HG03521 (cell line): Measurements from ENCODE around the gene ZCCHC7.
"Not testable (repeated sequence)": the region's sequence is repeated elsewhere in the genome, so short reads cannot be mapped to it uniquely, and the experiment has no call there.

ENCODE experiments used
- ATAC-seq: cut with Tn5 transposase; IDR thresholded peaks from one replicate; pipeline ENCODE4 v1.9.1; 2021; ENCODE audit warnings: mild to moderate bottlenecking, moderate library complexity; ENCODE audit not compliant: unreplicated experiment

Gene ZCCHC7

DNA sequence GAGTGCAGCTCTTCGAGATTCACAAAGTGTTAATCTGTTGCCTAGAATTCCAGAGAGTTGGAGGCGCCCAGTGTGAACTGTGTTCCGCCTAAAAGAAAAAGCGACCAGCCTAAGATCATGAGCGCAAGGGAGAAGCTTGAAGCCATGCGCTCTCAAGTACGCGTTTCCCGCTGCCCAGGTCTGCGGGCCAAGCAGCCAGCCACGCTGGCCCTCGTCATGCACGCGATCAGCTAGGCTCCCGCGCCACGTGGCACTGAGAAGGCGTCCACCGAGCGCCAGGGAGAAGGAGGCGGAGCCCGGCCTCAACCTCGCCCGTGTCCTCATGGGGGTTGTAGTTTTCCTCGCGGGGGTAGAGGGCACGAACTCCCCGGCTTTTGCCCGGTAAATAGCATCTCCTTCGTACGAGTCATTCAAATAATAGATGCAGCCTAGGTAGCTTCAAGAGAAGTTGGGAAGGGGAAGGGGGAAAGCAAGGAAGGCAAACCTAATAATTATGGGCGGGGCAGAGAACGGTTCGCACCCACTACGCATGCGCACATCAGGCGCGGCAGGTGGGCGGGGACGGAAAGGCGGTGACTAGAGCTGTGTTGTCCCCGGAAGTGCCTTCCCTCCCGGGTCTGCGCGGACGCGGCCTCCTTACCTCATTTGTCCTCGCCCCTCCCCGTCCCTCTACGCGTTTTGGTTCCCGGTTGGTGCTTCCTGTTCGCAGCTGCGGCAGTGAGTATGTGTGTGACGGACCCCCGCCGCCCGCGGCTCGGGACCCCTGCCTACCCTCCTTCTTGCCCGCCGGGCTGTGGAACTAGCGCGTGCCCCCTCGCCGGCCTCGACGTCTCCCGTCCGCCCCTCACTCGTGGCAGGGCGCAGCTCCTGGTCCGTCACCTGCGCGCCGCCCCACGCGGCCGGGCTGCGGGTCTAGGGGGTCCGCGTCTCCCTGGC lies at the start of gene ZCCHC7:
Gene ZCCHC7, plus strand, starts transcription at position 668 of the 936 bp plus-strand sequence.
- ATAC-seq, result peak; percentile 90

DNA sequence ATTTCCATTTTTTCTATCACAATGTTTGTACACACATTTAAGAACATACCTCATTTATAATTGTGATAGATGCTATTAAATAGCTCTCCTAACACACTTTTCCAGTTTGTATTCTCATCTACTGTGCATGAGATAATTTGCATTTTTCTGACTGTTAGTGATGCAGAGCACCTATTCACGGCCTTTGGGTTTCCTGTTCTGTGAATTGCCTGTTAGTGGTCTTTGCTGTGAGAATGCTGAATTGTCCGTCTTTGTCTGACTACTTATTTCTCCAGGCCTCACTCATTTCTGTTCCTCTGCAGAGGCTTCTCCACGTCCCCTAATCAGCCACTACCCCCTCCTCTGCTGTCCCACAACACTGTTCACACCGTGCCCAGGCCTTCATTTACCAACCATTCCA lies 45.6 kb upstream of the ZCCHC7 start:
- ATAC-seq, result not testable (repeated sequence)

DNA sequence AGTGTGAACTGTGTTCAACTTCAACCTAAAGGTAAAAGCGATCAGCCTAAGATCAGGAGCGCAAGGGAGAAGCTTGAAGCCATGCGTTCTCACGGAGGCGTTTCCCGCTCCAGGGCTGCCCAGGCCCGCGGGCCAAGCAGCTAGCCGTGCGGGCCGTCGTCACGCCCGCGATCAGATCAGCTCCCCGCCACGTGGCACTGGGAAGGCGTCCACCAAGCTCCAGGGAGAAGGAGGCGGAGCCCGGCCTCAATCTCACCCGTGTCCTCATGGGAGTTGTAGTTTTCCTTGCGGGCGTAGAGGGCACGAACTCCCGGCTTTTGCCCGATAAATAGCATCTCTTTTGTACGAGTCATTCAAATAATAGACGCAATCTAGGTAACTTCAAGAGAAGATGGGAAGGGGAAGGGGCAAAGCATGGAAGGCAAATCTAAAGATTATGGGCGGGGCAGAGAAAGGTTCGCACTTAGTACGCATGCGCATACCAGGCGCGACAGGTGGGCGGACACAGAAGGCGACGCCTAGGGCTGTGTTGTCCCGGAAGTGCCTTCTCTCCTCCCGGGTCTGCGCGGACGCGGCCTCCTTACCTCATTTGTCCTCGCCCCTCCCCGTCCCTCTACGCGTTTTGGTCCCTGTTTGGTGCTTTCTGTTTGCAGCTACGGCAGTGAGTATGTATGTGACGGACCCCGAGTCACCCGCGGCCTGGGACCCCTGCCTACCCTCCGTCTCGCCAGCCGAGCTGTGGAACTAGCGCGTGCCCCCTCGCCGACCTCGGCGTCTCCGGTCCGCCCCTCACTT lies 40.8 kb upstream of the ZCCHC7 start:
- peak; percentile 92 for ATAC-seq

DNA sequence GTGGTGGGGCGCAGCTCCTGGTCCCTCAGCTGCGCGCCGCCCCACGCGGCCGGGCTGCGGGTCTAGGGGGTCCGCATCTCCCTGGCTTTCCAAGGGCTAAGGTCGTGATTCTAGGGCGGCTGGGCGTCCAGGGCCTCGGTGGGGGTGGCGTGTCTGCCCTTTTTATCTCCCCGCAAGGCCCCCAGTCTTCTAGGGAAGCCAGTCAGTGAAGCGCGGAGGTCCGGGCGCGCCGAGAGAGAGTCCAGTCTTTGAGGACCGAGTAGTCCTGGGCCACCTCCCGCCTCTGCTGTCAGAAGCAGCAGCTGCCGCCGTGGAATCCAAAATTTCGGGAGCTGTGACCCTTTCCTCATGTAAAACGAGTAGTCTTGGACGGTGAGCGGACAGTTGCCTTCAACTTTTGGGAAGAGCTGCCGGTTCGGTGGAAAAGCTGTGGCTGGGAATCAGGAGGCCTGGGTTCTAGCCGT lies 40.2 kb upstream of the ZCCHC7 start:
- peak; percentile 25 for ATAC-seq

DNA sequence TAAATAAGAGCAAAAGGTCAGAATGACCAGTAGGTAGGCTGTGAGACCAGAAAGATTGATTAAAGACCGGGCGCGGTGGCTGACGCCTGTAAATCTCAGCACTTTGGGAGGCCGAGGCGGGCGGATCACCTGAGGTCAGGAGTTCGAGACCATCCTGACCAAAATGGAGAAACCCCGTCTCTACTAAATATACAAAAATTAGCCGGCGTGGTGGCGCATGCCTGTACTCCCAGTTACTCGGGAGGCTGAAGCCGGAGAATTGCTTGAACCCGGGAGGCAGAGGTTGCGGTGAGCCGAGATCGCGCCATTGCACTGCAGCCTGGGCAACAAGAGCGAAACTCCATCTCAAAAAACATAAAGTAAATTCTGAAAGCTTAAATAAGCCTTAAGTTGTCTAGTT lies 38.9 kb upstream of the ZCCHC7 start:
- ATAC-seq, result not testable (repeated sequence)

DNA sequence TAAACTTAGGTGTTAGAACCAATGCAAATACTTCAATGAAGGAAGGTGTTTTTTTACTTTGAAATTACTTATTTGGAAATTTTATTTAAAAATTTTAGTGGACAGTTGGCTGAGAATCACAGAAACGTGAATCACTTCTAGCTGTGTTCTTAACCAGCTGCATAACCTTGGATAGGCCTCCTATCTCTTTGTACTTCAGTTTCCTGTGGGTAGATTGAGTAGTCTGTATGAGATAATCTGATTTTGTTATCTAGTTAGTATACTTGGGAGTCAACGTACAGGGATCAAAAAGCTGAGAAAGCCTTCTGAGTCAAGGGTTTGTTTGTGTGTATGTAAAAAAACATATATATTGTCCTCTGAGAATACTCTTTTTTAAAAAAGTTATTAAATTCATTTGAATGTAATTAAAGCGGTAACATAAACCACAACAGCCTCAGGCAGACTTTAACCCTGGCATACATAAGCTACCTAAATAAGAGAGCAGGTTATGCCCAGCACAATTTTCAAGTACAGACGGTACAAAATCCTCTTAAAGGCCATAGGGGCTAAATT lies 38.1 kb upstream of the ZCCHC7 start:
- ATAC-seq, result no peak

DNA sequence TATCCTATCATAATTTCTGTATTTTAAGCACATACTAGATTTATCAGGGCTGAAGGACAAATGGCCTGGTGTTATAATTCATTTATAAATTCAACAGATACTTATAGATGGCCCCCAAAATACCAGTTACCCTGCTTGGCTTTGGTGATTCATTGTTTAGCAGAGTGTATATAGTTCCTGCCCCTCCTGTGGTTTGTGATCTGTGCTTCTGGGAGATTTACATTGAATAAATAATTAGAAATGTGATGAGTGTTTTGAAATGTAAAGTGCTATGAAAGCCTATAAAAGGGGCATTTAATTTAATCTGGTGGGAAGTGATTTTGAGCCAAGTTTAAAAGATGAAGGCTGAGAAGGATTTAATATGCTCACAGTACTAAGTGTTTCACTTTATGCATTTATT lies 36.7 kb upstream of the ZCCHC7 start:
- no peak for ATAC-seq

DNA sequence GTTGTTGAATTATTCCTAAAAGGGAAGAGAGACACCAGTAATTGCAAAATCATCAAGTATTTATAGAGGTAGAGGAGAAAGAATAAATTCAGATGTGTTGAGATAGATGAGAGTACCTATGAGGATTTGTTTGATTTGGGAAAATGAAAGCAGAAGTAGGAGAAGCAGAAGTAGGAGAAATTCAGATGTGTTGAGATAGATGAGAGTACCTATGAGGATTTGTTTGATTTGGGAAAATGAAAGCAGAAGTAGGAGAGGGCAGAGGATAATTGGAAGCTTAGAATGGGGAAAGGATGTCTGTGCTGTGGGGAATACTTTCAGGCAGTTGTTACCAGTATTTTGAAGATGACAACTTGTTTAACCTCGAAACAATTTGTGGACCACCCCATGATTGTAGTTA lies 35.1 kb upstream of the ZCCHC7 start:
- ATAC-seq, result no peak

DNA sequence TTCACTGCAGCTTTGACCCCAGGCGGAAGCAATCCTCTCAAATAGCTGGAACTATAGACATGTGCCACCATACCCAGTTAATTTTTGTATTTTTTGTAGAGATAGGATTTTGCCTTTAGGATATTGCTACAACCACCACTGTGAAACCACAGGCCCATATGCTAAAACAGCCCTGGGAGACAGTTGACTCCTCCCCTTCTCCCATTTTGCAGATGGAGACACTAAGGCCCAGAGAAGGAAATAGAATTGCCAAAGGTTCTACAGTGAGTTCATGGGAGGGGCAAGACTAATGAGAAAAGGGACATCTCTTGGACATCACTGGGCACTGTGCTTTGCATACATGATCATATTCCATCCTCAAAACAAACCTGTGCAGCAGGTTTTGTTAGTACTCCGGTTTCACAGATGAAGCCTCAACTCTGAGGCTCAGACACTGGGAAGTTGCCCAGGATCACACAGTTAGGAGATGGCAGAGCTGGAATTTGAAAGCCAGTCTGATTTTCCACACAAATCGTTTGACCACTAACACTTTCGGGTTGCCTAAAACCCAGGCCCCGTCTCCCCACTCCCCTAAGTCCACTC lies 27.6 kb upstream of the ZCCHC7 start:
- ATAC-seq, result not testable (repeated sequence)

DNA sequence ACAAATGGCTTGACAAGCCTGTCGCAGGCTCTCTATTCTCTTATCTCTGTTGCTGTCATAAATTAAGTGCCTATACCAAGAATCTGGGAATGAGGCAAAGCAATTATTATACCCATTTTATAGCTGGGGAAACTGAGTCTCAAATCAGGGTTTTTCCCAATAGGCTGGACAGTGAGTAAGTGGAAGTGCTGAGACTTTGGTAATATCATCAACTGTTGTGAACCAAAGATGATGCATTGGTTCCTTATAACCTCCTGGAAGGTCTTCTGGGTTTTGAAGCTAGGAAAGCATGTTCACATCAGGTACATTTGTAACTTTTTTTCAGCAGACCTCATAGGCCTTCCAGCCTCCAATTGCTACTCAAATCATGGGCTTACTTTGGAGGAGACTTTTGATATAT lies 25.6 kb upstream of the ZCCHC7 start:
- ATAC-seq, result no peak

DNA sequence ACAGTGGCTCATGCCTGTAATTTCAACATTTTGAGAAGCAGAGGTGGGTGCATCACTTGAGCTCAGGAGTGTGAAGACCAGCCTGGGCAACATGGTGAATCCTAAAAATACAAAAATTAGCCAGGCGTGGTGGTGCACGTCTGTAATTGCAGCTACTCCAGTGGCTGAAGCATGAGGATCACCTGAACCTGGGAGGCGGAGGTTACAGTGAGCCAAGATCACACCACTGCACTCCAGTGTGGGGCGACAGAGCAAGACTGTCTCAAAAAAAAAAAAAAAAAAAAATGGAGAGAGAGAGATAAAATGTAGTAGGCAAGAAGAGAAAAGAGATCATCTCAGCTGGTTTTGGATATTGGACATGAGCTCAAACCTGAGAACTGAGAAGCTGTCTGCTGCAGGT lies 23.7 kb upstream of the ZCCHC7 start:
- ATAC-seq, result no peak

DNA sequence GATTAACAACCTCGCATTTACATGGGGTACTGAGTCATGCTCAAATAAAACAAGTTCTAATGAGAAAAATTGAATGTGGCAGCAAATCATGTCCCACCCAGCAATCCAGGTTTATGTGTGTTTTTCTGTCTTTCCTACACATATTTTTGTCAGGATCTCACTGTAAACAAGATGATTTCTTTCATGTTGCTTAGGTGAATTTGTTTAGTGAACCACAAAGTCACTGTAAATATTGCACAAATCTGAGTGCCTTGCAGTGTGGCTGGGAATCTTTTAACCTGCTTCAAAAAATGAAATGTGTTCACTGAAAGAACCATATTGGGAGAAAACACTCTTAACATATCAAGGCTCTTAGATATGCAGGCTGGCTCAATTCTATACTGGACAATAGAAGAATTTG lies 23.1 kb upstream of the ZCCHC7 start:
- no peak for ATAC-seq

DNA sequence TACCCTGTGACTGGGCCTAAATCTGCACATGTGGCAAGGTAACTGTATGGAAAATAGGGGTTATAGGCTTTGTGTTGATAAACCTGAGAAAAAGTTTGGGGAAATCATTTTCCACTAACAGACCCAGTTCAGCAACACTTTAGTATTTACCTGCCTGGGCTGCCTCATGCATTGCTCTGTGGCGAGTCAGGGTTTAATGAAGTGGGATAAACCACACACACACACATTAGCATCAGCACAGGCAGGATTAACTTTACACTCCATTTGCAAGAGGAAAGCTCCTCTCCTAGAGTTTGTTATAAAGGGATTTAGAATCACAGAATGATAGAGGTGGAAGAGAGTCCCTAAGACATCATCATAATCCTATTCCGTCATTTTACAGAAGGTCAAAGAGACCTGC lies 20.0 kb upstream of the ZCCHC7 start:
- no peak for ATAC-seq

DNA sequence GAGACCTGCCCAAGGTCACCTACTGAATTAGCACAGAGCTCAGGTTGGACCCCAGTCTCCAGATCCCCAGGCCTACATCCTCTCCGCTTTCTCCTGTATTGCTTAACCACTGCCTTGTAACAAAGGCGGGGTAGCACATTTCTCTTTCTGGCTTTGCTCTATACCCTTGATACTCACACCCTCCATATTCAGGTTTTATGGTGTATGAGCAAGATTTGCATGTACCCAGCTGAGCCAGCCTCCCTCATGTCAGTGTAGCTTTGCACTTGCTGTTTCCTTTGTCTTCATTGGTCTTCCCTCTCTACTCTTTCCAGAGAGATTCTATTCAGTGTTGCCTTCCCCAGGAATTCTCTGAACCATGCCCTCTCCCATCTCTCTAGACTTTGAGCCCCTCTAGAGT lies 19.6 kb upstream of the ZCCHC7 start:
- ATAC-seq, result no peak

DNA sequence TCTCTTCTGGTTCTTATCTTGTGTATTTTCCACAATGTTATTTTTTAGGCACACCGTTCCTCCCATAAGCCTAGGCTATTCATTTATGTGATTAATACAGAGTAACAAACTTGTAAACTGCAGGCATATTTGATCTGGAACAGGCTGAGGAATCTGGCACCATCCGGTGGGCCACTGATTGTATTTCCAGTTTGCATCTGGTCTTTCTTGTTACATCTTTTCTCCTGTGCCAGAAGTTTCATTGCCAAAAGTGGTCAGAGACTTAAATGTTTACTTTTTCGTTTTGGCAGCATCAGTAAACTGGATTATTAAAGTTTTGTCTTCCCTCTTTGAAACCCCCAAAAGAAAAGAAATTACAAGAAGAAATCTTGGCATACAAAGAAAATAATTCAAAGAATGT lies 17.9 kb upstream of the ZCCHC7 start:
- ATAC-seq, result no peak

DNA sequence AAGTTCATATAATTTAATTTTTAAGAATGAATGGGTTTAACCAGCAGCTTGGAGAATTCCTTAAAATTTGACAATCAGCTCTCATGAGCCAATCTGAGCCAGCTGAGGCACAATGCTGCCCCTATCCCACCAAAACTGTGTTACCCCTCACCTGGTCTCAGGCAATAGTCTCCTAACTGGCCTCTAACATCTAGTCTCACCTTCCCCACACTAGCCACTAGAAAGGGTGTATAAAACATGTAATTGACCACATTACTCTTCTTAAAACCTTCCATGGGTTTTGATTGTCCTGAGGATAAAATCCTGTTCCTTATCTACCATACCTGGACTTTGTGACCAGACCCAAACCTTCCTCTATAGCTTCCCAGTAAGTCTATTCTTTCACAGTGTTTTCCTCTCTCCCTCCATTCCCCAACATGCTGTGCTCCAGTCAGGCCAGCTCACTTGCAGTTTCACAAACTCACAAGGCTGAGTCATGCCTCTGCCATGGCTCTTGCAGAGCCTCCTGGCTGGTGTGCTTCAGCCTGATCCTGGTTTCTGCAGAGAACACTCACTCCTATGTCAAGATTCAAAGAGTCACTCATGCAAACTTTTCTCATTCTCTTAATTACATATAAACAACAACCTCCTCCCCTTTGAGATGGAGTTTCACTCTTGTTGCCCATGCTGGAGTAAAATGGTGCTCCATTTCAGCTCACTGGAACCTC lies 16.0 kb upstream of the ZCCHC7 start:
- ATAC-seq, result no peak

DNA sequence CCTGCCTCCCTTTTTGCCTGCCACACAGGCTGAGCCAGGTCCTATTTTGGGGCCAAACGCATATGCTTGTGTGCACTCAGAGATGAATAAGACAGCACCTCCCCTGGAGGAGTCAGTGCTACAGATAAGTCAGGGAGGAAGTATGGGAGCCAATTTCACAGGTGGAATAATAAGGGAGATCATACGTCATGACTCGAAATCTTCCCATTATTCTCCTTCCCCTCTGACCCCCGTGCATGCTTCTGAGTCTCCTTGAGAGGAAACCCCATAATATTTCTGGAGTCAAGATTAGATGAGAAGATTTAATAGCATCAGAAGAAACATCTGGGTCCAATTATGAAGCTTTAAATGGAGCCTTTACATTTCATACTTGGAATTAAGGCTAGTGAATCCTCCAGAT lies 15.1 kb upstream of the ZCCHC7 start:
- no peak for ATAC-seq

DNA sequence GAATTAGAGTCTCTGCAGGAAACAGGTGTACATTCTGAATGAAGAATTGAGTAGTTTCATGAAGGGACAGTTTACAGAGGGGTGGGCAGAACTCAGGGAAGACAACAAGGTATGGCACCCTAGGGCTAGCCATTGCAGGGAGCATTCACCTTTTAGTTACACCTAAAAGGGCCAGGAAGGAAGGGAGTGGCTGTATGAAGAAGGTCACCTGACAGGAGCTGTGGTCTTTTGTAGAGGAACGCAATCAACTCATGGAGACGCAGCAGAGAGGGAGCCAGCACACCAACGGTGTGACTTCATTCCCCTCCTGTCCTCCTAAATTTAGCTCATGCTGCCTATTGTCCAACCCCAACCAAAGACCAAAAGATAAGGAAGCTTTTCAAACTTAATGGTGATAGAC lies 12.7 kb upstream of the ZCCHC7 start:
- no peak for ATAC-seq

DNA sequence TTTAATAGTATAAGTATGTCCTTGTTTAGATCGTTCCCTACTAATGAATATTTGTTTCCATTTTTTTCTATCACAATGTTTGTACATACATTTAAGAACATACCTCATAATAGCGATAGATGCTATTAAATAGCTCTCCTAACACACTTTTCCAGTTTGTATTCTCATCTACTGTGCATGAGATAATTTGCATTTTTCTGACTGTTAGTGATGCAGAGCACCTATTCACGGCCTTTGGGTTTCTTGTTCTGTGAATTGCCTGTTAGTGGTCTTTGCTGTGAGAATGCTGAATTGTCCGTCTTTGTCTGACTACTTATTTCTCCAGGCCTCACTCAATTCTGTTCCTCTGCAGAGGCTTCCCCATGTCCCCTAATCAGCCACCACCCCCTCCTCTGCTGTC lies 5.9 kb upstream of the ZCCHC7 start:
- not testable (repeated sequence) for ATAC-seq

DNA sequence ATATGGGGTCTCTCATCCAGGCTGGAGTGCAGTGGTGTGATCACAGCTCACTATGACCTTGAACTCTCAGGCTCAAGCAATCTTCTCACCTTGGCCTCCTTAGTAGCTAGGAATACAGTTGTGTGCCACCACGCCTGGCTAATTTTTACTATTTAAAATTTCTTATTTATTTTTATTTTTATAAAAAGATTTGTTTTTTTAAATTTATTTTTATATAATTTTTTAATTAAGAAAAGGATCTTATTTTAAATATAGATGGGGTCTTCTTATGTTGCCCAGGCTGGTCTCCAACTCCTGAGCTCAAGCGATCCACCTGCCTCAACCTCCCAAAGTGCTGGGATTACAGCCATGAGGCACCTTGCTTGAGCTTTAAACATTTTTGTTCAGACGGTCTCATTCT lies 2.4 kb upstream of the ZCCHC7 start:
- no peak for ATAC-seq

DNA sequence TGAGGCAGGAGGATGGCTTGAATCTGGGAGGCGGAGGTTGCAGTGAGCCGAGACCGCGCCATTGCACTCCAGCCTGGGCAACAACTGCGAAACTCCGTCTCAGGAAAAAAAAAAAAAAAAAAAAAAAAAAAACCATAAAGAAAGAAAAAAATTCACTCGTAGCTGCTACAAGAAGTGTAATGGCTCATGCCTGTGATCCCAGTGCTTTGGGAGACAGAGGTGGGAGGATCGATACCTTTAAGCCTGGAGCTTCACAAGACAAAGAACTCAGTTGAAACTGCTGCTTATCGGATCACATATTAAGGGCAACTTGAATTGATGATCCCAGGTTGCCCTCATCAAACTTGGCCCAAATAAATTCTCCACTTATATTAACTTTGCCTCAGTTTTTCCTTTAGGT lies 1.0 kb upstream of the ZCCHC7 start:
- no peak for ATAC-seq
